GM19463 (cell line): Measurements from ENCODE around the gene ETNK2.

Source experiments
- ATAC-seq: cut with Tn5 transposase; IDR thresholded peaks from one replicate; pipeline ENCODE4 v1.9.1; 2021; ENCODE audit warnings: mild to moderate bottlenecking, moderate library complexity; ENCODE audit not compliant: unreplicated experiment

Gene ETNK2

GRCh38 chr1:204149107-204149506, 2.7 kb downstream of the ETNK2 start:
- no peak for ATAC-seq

GRCh38 chr1:204147406-204148383, 4.1 kb downstream of the ETNK2 start:
- ATAC-seq, result no peak

GRCh38 chr1:204146965-204147364, 4.9 kb downstream of the ETNK2 start:
- no peak for ATAC-seq

GRCh38 chr1:204146309-204146708, 5.5 kb downstream of the ETNK2 start:
- ATAC-seq, result no peak

- no peak for ATAC-seq
These were observed 6.8 kb downstream of the ETNK2 start for GRCh38 chr1:204145033-204145504.

GRCh38 chr1:204143276-204144041, 8.4 kb downstream of the ETNK2 start:
- no peak for ATAC-seq

GRCh38 chr1:204142032-204142974, 9.5 kb downstream of the ETNK2 start:
- no peak for ATAC-seq

GRCh38 chr1:204141131-204141530, 10.7 kb downstream of the ETNK2 start:
- ATAC-seq, result no peak

GRCh38 chr1:204139952-204140351, 11.9 kb downstream of the ETNK2 start:
- ATAC-seq, result no peak

GRCh38 chr1:204139088-204139487, 12.8 kb downstream of the ETNK2 start:
- no peak for ATAC-seq

- no peak for ATAC-seq
These were observed 15.0 kb downstream of the ETNK2 start for GRCh38 chr1:204136814-204137213.

- ATAC-seq, result no peak
These were observed 17.7 kb downstream of the ETNK2 start for GRCh38 chr1:204134103-204134502.

GRCh38 chr1:204132718-204133117, 19.1 kb downstream of the ETNK2 start:
- no peak for ATAC-seq

GRCh38 chr1:204131978-204132377, 19.9 kb downstream of the ETNK2 start:
- no peak for ATAC-seq

- no peak for ATAC-seq
These were observed 20.6 kb downstream of the ETNK2 start for GRCh38 chr1:204130981-204131892.

- ATAC-seq, result no peak
These were observed 21.7 kb downstream of the ETNK2 start for GRCh38 chr1:204130178-204130577.

- ATAC-seq, result no peak
These were observed 22.6 kb downstream of the ETNK2 start for GRCh38 chr1:204128964-204129896.

- ATAC-seq, result no peak
These were observed 23.3 kb downstream of the ETNK2 start for GRCh38 chr1:204128464-204128963.
